ENCODE data around the gene CADM2.

Gene CADM2

DNA sequence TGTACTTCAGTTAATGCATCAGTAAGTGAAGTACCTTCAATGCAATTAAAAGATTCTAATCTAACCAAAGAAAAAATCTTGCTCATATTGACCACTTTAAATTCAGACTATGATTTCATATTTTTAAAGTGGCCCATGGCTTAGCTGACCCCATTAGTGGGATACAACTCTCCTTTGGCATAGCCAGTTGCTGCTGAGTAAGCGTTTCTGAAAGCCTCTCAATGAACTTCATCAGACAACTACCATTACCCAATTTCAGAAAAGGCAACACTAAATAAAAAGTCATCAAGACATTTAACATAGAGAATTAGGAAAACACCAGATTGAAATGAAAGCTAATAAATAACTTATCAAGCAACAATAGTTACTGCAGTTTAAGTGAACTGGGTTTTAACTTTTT is 27.0 kb downstream of the CADM2 start:
- no peak for DNase-seq

DNA sequence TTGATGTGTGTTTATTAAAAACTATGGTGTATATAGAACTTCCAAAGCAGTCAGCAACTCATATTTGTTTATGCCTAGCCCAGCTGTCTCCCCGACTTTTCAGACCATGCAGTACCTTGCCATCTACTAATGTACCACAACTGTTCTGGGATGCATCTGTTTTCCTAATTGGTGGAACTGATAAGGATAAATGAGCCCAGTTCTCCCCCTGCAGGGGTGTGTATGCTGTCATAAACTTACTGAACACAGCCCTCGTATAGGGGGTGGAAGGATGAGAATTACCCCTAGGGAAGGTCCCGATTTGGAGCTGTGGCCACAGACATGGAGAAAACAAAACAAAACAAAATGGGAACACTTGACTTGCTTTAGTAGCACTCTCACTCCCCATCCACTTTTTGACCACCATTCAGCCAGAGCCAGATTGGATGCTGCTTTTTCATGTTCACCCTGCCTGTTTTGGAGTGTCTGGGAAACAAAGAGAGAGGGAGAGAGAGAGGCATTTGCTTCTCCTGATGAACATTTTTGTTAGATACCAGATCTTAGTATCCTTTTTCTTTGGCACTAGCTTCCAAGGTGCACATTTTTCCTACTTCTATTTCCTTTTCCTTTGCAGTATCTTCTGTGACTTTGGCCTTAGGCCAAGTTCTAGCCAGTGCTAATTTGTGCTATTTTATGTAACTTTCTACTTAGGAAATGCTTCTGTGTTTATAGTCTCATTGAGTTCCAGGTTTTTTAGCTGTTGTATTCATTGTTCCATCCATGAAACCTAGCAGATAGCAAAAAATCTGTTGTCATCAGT is 29.1 kb downstream of the CADM2 start:
- DNase-seq, result no peak

DNA sequence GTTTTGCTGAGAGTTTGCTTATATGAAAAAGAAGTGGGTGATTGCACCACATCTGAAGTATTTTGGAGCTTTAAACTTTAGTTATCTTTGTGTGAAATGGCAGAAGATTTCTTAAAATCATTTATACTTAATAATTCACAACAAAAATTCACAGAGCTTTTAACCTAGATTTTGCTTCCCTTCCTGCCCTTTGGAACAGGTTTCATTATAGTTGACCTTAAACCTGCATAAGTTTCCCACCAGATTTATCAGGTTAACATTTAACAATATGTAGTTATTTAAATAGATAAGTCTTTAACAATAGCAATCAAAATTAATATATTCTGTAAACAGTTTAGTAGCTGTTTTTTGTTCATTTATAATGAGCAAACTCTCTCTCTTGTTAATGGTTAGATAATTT is 30.3 kb downstream of the CADM2 start:
- DNase-seq, result no peak

DNA sequence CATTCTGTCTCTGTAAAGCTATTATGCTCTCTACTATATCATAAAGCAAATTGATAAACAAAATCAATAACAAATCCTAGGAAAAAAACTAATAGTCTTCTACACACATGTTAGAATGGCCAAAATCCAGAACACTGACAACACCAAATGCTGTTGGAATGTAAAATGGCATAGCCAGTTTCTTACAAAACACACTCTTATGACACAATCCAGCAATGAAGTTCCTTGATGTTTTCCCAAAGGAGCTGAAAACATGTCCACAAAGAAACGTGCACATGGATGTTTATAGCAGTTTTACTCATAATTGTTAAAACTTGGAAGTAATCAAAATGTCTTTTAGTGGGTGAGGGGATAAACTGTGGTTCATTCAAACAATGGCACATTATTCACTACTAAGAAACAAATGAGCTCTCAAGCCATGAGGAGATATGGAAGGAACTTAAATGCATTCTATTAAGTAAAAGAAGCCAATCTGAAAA is 32.7 kb downstream of the CADM2 start:
- DNase-seq, result no peak

DNA sequence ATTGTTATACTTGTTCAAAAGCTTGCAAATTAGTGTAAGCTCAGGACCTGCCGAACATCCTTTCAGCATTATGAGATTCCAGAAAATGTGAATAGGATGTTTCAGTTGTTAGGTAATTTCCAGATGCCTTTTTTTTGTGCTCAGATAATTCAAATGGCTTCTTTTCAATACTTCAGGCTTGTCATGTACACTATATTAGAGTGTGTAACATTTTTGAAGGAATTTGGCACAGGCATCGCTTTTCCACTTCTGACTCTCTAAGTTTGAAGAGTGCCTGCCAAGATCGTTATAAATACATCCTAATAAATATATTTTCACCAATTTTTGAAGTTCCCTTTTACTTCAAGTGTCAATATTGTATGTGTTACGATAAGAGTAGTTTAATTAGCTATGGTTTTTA is 35.2 kb downstream of the CADM2 start:
- no peak for DNase-seq

DNA sequence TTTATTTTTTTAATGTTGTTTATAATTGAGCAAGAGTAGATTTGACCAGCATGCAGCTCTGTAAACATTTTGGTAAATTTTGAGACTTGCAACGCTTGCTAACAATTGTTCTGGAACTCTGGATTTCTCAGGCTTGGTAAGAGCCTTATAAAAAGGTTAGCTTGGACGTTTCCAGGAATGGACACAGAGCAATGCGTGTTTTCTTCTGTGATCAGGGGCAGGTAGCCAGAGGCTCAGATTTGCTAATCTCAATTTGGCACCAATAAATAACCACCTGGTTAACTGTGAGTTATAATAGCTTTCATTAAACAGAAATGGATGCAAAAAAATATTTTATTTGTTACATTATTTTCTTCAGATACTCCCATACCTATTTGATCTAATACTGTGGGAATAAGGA is 39.8 kb downstream of the CADM2 start:
- no peak for DNase-seq

DNA sequence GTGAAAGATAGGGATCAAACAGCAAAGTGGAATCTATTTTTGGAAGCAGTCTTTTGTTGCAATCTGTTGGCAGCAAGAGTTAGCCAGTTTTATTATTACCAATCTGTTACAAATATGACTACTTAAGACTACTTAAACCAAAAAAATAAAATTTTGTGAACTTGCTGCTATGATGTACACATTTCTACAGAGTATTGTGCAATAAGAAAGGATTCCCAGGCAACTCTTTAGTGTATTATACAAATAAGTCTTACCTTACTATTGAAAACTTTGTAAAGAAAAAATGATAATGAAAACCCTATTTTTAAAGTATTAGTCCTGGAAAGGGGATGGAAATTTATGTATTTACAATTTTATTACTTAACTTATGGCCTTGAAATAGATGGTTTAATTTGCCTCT is 44.7 kb downstream of the CADM2 start:
- no peak for DNase-seq

DNA sequence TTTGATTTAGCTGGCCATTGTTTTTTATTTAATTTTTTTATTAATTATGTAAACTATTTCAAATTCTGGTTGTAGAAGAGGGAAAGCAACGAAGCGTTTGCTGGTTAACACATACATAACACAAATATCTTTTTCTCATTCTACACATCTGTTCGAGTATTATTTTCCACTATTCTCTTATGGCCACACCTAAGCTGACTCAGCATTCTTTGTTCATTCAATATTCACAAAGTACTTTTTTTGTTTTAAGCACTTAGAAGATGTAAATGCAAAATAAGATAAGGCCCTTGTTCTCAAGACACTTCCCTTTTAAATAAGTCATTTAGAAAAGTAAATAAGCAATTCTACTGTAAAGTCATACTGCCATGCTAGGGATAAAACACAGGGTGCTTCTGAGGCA is 45.4 kb downstream of the CADM2 start:
- DNase-seq, result no peak

DNA sequence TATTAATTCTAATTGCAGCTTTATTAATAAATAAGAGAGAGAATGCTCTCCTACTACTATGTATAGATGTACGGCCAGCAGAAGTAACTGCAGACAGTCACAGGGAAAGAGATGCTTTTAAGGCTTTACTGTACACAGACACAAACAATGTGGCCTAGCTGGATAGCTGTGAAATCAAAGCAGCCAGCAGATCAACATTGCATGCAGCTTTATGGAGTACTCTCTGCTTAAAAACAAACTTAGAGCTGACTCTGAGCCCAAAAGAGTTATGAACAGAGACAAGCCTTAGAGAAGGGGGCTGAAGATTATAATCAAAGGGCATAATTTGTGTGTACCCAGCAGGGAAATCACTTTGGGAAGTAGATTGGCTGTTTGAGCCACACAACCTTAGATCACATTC is 47.2 kb downstream of the CADM2 start:
- no peak for DNase-seq

DNA sequence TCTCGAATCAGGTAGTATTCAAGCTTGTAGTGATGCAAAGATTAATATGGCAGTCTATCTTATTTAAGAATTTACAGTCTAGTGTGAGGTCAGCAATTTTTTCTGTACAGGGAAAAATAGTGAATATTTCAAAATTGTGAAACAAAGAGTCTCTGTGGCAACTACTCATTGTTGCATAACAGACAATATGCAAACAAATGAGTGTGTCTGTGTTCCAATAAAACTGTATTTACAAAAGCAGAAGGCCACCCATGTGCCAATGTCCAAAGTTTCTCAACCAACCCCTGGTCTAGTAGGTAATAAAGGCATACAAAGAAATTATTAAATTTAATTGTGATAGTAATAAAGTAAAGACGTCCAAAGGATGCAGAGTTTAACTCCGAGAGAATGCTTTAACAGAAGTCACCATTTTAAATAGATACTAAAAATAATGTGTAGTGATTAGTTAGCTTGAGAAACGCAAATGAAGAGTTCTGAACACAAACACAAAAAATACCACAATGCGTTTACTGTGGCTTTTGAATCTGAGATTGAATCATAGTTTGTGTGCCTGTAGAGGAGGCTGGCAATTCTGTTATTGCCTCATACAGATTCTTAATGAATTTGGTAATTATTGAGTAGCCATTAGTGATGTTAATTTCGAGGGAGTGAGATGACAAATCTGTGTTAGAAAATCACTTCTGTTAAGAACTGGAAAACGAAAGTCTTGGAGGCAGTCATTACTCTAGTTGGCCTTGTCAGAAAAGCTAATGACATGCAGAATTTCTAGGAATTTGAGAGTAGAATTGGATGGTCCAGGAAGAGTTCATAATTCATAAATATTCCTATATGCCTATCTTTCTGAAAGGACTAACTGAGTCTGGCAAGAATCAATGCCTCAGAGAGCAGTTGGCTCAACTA is 48.7 kb downstream of the CADM2 start:
- DNase-seq, result no peak

DNA sequence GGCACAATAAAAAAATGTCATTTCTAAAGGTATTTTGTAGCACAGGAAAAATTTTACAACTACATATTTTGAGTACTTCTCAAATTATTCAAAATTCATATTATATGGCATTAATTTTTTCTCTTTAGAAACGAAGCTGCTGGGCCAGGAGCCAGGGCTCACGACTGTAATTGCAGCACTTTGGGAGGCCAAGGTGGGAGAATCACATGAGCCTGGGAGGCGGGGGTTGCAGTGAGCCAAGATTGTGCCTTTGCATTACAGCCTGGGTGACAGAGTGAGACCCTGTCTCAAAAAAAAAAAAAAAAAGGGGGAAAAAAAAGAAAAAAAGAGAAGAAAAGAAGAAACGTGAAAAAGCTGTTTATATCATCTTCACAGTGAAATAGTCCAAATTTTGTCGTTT is 62.0 kb downstream of the CADM2 start:
- no peak for DNase-seq

DNA sequence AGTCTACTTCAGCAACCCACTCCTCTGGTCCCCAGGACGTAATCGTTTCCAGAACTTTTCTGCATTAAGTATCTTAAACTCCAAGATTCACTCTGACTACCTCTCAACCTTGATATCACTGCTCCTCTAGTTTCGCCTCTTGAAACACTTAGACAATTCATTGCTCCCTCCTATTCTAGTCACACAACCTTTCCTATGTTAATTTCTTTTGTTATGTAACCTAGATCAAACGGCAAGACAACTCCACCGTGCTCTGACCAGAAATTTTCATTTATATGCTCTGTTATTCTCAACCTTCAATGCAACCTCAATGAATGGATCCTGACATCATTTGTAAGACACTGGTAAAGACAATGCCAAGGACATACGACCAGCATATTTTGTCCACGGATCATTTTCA is 71.3 kb downstream of the CADM2 start:
- DNase-seq, result no peak

DNA sequence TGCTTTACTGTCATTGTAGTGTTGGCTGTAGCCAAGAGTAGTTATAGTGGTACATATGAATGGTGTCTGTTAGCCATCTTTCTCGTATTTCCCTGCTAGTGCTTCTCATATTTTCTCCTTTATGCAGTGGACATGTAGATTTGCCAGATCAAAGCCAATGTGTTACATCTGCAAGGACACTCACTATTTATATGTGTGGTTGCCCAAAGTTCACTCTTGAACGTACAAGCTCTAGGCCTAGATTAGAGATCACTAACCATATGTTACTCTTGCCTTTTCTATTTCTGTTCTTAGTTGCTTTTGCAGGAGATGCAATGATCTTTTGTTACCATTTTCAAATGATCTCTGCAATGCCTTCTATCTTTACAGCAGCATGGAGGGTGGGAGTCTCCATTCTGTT is 78.4 kb downstream of the CADM2 start:
- DNase-seq, result no peak

DNA sequence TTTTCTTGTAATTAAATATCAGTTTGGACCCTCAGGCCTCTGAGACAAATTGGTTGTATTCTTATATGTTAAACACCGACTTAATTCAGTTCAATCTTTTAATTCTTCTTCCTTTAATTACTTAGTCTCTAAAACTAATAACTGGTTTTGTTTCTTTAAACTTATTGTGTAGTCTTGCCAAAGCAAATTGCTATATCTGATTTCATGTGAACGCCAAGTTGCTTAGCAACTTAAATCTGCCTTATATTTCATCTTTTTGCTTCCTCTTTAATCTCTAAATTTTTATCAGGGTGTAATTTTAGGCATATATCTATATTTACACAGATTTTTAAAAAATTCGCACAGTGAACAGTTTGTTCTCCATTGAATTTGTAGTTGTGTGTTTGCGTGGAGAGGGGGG is 82.2 kb downstream of the CADM2 start:
- DNase-seq, result peak; percentile 12

DNA sequence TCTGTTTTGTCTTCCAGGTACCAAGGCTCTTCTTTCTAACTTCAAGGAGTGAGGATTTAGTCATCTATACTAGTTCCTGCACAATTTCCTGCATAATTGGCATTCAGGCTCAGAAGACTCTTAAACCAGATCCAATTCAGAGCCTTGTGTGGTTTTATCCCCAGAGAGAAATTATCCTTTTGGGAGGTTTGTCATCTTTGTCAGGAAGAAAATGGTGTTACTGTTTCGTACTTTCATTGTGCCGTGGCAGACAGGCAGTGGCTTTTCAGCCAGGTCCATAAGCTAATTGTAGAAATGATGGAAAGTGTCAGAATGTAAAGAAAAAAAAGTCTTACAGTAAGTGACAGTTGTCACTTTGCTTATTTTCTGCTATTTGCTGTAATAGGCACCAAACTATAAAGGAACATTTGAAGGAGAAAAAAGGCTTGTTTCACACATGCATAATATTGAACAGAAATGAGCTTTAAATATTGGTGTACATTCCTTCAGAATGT is 82.8 kb downstream of the CADM2 start:
- DNase-seq, result no peak

DNA sequence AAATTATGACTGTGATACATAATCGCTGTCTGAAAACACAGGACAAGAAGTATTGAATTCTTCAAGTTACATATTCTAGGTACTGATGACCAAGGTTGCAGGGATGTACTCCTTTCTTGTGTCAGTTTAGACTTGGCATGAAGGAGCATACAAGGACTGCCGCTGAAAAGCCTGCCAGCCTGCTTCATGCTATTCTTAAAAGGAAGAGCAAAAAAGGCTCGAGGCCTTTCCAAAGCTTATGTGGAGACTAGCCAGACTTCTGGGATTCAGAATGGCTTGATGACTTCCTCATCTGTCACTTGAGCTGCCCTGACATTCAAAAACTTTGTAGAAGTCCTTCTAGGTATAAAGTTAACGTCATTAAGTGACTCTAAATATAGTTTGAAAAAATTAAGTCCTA is 92.0 kb downstream of the CADM2 start:
- no peak for DNase-seq

DNA sequence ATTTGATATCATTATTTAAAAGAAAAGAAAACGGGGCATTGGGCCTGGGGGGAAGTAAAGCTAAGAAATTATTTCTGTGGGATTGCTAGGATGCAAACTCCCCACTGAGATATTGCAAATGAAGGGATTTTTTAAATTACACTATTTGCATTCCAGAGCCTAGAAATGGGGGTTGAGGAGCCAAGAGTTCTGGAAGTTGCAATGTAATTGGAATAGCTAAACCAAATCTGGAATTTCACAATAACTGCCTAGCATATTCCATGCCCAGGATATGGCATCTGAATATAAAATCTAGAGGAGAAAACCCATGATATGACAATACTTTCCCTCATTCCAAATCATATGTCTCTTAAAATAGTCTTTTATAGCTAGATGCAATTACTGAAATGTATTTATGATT is 93.0 kb downstream of the CADM2 start:
- no peak for DNase-seq

DNA sequence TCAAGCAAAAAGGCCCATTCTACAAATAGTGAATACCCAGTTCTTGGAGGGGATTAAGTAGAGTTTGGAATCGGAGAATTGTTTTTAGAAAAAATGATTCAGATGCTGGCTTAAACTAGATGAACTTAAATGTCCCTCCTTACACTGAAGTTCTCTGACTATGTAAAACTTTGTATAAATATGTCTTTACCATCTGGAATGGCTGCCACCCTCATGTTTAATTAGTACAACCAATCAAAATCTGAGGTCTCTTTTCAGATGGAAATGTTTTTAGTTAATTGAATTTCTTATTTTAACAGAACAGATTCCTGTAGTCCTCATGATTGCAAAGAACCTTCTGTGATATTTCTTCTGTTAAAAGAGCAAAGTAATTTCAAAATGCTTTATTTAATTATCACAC is 94.8 kb downstream of the CADM2 start:
- DNase-seq, result no peak

DNA sequence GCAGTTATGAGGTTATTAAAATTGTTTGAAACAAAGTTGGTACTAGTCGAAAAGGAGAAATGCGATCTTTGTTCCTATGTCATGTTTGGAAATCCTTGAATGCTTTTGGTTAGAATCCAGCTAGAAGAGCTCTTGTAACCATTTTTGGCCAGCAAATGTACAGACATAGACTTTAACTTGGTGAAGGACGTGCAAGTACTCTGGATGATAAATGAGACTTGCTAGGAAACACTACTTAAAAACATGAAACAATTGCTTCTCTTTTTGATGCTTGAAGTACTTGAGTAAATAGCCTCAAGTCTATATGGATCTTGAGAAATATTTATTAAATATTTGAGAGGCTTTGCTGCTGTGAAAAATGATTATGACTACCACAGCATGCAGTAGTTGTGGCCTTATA is 95.8 kb downstream of the CADM2 start:
- no peak for DNase-seq

DNA sequence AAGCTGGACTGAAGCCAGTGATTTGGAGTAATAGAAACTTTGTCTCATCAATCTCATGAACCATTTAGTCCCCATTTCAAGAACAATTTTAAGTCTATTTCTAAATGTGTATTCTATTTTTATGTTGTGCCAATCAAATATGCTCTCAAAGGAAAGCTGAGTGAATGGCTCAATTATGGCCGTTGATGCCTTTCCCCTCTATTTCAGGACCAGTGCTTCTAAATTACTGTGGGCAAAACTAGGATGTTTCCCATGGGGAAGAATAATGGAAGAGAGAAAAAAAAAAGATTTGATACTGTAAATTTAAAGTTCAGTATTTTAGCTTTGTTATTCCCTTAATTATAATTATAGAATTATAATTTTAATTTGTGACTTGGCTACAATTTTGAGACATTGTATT is 110.1 kb downstream of the CADM2 start:
- no peak for DNase-seq

DNA sequence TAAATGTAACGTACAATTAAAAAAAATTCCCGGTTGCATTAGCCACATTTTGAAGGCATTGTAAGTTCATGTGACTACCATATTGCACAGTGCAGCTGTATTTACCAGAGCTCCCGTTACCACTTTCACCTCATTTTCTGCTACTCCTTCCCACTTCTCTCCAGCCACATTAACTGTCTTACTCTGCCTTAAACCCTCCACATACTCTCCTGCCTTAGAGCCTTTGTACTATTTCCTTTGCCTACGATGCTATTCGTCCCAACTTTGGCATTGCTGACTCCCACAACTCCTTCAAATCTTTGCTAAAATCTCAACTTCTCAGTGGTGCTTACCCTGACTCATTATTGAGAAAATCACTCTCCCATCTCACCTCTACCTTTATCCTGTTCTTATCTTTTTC is 115.2 kb downstream of the CADM2 start:
- no peak for DNase-seq

DNA sequence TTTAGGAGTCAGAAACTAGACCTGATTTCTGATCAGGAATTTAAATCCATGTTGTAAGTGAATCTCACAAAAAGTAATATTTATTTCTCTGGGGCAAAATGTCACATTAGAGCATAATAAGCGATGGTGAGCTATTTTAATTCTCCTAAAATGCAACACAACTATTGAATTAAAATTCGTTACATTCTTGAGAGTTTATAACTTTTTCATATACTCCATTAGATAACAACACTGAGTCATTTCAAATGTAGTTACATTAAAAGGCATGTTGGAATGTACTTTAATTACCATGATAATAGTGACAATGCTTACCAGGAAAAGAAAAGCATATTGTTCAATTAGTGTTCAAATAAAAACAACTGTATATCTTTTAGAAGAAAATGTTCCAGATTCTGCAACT is 116.9 kb downstream of the CADM2 start:
- DNase-seq, result no peak

DNA sequence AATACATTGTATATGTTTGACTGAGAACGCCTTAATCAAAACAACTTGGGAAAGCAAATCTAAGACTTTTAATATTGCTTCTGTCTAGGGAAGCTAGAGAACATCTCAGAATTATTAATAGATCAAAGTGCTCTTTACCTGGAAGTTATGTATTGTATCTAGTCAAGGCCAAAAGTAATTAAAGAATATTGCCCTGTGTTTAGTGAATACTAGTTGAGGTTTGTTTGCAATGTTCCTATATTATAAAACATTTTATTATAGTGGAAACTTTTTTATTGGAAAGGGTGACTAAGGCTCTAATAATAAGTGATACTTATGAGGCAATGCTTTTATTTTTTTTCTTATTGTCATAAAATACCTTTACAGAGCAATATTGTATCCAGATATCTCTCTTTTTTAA is 118.2 kb downstream of the CADM2 start:
- DNase-seq, result no peak

Data from COR-L47 (cell line).